ENCODE data around the gene LINGO3. TPM values are rescaled to one million over a fixed set of nuclear protein-coding genes. Genes with fewer than 3 reads are reported as not detected.

LINGO3 gene
- total RNA-seq, 3 donors from 2014 or later (not counting 1 experiment from before 2014, with no cell fraction given), result 0.68 to 1.0 (median 0.84) TPM

DNA sequence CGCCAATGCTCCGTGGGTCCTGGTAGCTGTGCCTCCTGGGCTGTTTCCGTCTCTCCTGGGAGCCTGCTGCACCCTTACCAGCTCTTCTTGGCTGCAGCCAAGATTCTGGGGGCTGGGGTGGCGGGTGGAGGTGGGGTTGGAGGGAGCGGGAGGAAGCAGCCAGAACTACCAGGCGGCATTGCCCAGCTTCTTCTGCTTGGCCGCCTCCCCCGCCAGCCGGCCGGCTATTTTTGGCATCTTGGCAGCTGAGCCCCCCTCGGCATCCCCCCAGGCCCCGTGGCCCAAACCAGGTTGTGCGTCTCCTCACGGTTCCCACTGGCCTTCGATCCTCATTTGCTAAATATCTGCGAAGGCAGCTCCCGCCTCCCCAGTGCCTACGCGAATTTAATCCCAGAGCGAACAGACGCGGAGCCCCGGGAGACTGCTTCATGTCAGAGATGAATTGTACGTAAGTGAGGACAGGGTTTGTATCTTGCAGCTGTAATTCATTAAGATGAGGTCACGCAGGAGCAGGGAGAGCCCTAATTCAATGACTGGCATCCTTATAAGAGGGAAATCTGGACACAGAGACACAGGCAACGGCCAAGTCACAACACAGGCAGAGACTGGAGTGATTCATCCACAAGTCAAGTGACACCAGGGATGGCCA is 13.1 kb downstream of the LINGO3 start:
- Histone ChIP-seq H3K27me3 (ENCODE audit: control insufficient read depth, insufficient read depth, low read length) (no peaks in the 10 kb centered on the region), H3K36me3 (ENCODE audit: control insufficient read depth, insufficient read depth, low read length) (peaks cover 4% of the 10 kb centered on the region), H3K4me3 (ENCODE audit: low read length) (no peak overlapping the region), H3K9me3 (ENCODE audit: control insufficient read depth, insufficient read depth, low read length) (no peaks in the 10 kb centered on the region), H3K27ac (ENCODE audit: low read length) (no peak overlapping the region), H3K4me1 (ENCODE audit: control insufficient read depth, insufficient read depth, low read length) (peaks cover 36% of the 10 kb centered on the region)
- H3K9me3 Mint-ChIP-seq, result no peaks in the 10 kb centered on the region
- no peak for DNase-seq
- TF ChIP-seq, protein P1, sequence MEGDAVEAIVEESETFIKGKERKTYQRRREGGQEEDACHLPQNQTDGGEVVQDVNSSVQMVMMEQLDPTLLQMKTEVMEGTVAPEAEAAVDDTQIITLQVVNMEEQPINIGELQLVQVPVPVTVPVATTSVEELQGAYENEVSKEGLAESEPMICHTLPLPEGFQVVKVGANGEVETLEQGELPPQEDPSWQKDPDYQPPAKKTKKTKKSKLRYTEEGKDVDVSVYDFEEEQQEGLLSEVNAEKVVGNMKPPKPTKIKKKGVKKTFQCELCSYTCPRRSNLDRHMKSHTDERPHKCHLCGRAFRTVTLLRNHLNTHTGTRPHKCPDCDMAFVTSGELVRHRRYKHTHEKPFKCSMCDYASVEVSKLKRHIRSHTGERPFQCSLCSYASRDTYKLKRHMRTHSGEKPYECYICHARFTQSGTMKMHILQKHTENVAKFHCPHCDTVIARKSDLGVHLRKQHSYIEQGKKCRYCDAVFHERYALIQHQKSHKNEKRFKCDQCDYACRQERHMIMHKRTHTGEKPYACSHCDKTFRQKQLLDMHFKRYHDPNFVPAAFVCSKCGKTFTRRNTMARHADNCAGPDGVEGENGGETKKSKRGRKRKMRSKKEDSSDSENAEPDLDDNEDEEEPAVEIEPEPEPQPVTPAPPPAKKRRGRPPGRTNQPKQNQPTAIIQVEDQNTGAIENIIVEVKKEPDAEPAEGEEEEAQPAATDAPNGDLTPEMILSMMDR (IDR thresholded peaks at IDR 0.05), result no peak
- no peak overlapping the region for H3K27ac Mint-ChIP-seq
- peaks cover 10 to 25% of the 10 kb centered on the region in 2 donors for H3K4me1 Mint-ChIP-seq
- intact Hi-C loops (cut with micrococcal nuclease), result no loop called here
- no peak overlapping the region for H3K4me3 Mint-ChIP-seq
- H3K36me3 Mint-ChIP-seq, result no peaks in the 10 kb centered on the region
- WGBS (ENCODE audit: insufficient coverage), result 71% methylated on average over 26 of the region's 26 CpGs
- no peaks in the 10 kb centered on the region for H3K27me3 Mint-ChIP-seq (ENCODE audit: low read depth in 2 of 2)
- ATAC-seq, result no peak

DNA sequence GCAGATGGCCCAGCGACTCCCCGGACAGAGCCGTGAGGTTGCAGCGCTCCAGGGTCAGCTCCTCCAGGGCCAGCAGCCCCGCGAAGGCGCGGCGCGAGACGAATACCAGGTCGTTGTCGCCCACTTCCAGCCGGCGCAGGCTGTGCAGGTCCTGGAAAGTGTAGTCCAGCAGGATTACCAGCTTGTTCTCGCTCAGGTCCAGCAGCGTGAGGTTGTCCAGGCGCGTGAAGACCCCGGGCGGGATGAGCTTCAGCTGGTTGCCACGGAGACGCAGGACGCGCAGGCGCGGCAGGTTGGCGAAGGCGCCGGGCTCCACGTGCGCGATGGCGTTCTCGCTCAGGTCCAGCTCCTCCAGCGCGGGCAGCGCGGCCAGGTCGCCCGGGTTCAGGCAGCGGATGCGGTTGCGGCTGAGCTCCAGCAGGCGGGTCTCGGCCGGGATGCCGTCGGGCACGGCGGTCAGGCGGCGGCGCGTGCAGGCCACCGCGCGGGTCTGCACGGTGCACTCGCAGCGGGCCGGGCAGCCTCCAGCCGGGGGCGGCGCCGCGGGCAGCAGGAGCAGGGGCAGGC is 16.7 kb downstream of the LINGO3 start:
- peak overlapping the region; percentile 47 for H3K4me3 ChIP-seq (ENCODE audit: low read length)
- Mint-ChIP-seq H3K27me3 (ENCODE audit: low read depth in 2 of 2) (no peaks in the 10 kb centered on the region), H3K27ac (peak overlapping the region in 1 of 2 donors; percentile 98), H3K4me1 (peaks cover 29 to 50% of the 10 kb centered on the region in 2 donors), H3K36me3 (no peaks in the 10 kb centered on the region), H3K4me3 (peak overlapping the region; percentile 84), H3K9me3 (no peaks in the 10 kb centered on the region)
- no peaks in the 10 kb centered on the region for H3K27me3 ChIP-seq (ENCODE audit: control insufficient read depth, insufficient read depth, low read length)
- 58% methylated on average over 67 of the region's 67 CpGs for WGBS (ENCODE audit: insufficient coverage)
- H3K4me1 ChIP-seq (ENCODE audit: control insufficient read depth, insufficient read depth, low read length), result peaks cover 57% of the 10 kb centered on the region
- no peaks in the 10 kb centered on the region for H3K9me3 ChIP-seq (ENCODE audit: control insufficient read depth, insufficient read depth, low read length)
- peak overlapping the region; percentile 26 for H3K27ac ChIP-seq (ENCODE audit: low read length)
- TF ChIP-seq, protein P1 (IDR thresholded peaks at IDR 0.05), result no peak
- ATAC-seq (no peak), DNase-seq (no peak)
- intact Hi-C loops (cut with micrococcal nuclease), result no loop called here
- H3K36me3 ChIP-seq (ENCODE audit: control insufficient read depth, insufficient read depth, low read length), result peaks cover 4% of the 10 kb centered on the region

DNA sequence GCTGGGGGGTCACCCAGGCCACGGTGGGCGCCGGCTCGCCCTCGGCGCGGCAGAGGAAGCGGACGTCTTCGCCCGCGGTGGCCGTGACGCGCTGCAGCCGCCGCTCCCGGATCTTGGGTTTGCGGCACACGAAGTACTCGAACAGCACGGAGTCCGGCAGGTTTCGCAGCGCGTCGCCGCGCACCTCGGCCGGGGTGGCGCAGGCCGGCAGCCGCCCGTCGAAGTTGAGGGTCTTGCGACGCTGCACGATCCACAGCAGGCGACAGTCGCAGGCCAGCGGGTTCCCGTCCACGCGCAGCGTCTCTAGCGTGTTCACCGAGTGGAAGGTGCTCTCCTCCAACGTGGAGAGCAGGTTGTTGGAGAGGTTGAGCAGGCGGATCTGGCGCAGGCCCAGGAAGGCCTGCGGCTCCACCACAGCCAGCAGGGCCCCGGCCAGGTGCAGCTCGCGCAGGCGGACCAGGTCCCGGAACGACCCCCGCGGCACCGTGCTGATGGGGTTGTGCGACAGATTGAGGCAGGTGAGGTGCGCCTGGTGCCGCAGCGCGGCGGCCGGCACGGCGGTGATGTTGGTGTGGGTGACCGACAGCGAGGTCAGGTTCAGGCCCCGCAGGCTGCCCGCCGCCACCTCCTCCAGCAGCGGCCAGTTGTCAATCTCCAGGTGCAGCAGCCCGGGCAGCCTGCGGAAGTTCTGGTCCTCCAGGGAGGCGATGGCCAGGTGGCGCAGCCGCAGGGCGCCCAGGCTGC is 17.3 kb downstream of the LINGO3 start:
- intact Hi-C loops (cut with micrococcal nuclease), result no loop called here
- no peaks in the 10 kb centered on the region for H3K9me3 Mint-ChIP-seq
- H3K27ac ChIP-seq (ENCODE audit: low read length), result peak overlapping the region; percentile 26

More for the DNA sequence above, 17.3 kb downstream of the LINGO3 start:
- WGBS (ENCODE audit: insufficient coverage), result 2% methylated on average over 82 of the region's 82 CpGs
- Mint-ChIP-seq H3K36me3 (no peaks in the 10 kb centered on the region), H3K27me3 (ENCODE audit: low read depth in 2 of 2) (no peaks in the 10 kb centered on the region), H3K27ac (peak overlapping the region; percentile 54 to 98), H3K4me1 (peaks cover 29 to 51% of the 10 kb centered on the region in 2 donors), H3K4me3 (peak overlapping the region; percentile 84)
- no peaks in the 10 kb centered on the region for H3K27me3 ChIP-seq (ENCODE audit: control insufficient read depth, insufficient read depth, low read length)
- H3K4me1 ChIP-seq (ENCODE audit: control insufficient read depth, insufficient read depth, low read length), result peaks cover 57% of the 10 kb centered on the region
- no peaks in the 10 kb centered on the region for H3K9me3 ChIP-seq (ENCODE audit: control insufficient read depth, insufficient read depth, low read length)
- ATAC-seq, result peak; percentile 19 to 42 (median 38)
- H3K36me3 ChIP-seq (ENCODE audit: control insufficient read depth, insufficient read depth, low read length), result peaks cover 4% of the 10 kb centered on the region
- DNase-seq, result peak in 1 of 2 donors; percentile 57
- TF ChIP-seq, protein P1 (IDR thresholded peaks at IDR 0.05), result no peak
- peak overlapping the region; percentile 47 for H3K4me3 ChIP-seq (ENCODE audit: low read length)

All from natural killer cell (primary cell).